GM23338 (cell line): ENCODE results near the gene FNIP2. TPM values are rescaled to one million over a fixed set of nuclear protein-coding genes. Genes with fewer than 3 reads are reported as not detected.

Experiments used
- ATAC-seq: fragments of 200-7000 bp; cut with Tn5 transposase; 3 replicates; pipeline ENCODE4 v1.9.1; 2020
- DNase-seq: peaks from one replicate; pipeline ENCODE4 v3.0.0-alpha.2; 2015; ENCODE audit warnings: low spot score
- H2AFZ ChIP-seq: fragments of 200-600 bp; sonication (generic); 2 replicates; pipeline ENCODE4 v1.8.0; 2016; ENCODE audit warnings: antibody characterized with exemption, mild to moderate bottlenecking, moderate library complexity
- H3F3A ChIP-seq: fragments of 200-600 bp; sonication (generic); replicated peaks from 2 replicates; pipeline ENCODE4 v1.8.0; 2017; ENCODE audit warnings: antibody characterized with exemption, mixed run types, low read depth
- H3K27ac ChIP-seq: fragments of 200-600 bp; sonication (generic); 2 replicates; pipeline ENCODE4 v1.6.1; 2016; ENCODE audit warnings: low read depth
- H3K27me3 ChIP-seq: fragments of 200-600 bp; sonication (generic); 2 replicates; pipeline ENCODE4 v1.8.0; 2016; ENCODE audit warnings: mild to moderate bottlenecking, mixed run types, moderate library complexity; ENCODE audit not compliant: insufficient read depth
- H3K36me3 ChIP-seq: fragments of 200-600 bp; sonication (generic); 2 replicates; pipeline ENCODE4 v1.8.0; 2016; ENCODE audit warnings: mild to moderate bottlenecking; ENCODE audit not compliant: insufficient read depth
- H3K4me1 ChIP-seq: fragments of 200-600 bp; sonication (generic); 2 replicates; pipeline ENCODE4 v1.8.0; 2016; ENCODE audit warnings: mild to moderate bottlenecking, moderate library complexity; ENCODE audit not compliant: insufficient read depth
- H3K4me2 ChIP-seq: fragments of 200-600 bp; sonication (generic); 2 replicates; pipeline ENCODE4 v1.7.1; 2017; ENCODE audit warnings: mixed run types
- H3K4me3 ChIP-seq: fragments of 200-600 bp; sonication (generic); 2 replicates; pipeline ENCODE4 v1.6.1; 2016; ENCODE audit warnings: mixed run types
- H3K79me2 ChIP-seq: fragments of 200-600 bp; sonication (generic); replicated peaks from 2 replicates; pipeline ENCODE4 v1.8.0; 2017; ENCODE audit warnings: mild to moderate bottlenecking; ENCODE audit not compliant: insufficient read depth
- H3K9me2 ChIP-seq: fragments of 200-600 bp; sonication (generic); 2 replicates; pipeline ENCODE4 v1.8.0; 2017; ENCODE audit not compliant: insufficient read depth
- H4K20me1 ChIP-seq: fragments of 200-600 bp; sonication (generic); replicated peaks from 2 replicates; pipeline ENCODE4 v1.8.0; 2017; ENCODE audit warnings: mild to moderate bottlenecking; ENCODE audit not compliant: insufficient read depth
- H3K27ac Mint-ChIP-seq: 2 replicates; pipeline ENCODE4 v1.8.0; 2020; ENCODE audit warnings: inconsistent platforms, mild to moderate bottlenecking, moderate library complexity, mixed read lengths
- H3K27me3 Mint-ChIP-seq: 3 replicates; pipeline ENCODE4 v1.8.0; 2022; ENCODE audit warnings: low read depth, mild to moderate bottlenecking, moderate library complexity, mixed read lengths, inconsistent platforms; ENCODE audit not compliant: insufficient read depth, poor library complexity
- H3K36me3 Mint-ChIP-seq: 3 replicates; pipeline ENCODE4 v1.8.0; 2021; ENCODE audit warnings: low read depth, mild to moderate bottlenecking, inconsistent platforms, moderate library complexity, mixed read lengths
- H3K4me1 Mint-ChIP-seq: 3 replicates; pipeline ENCODE4 v1.8.0; 2020; ENCODE audit warnings: mild to moderate bottlenecking, inconsistent platforms, mixed read lengths
- H3K4me3 Mint-ChIP-seq: 3 replicates; pipeline ENCODE4 v1.8.0; 2021; ENCODE audit warnings: moderate library complexity, mild to moderate bottlenecking, inconsistent platforms, mixed read lengths
- H3K9me3 Mint-ChIP-seq: 3 replicates; pipeline ENCODE4 v1.8.0; 2020; ENCODE audit warnings: moderate library complexity, mild to moderate bottlenecking, inconsistent platforms, mixed read lengths
- CREB1 ChIP-seq: fragments of 250-450 bp; sonication (Bioruptor Pico); IDR thresholded peaks from 2 replicates; pipeline ENCODE4 v1.5.0; 2020; ENCODE audit warnings: low read depth, mild to moderate bottlenecking, moderate library complexity
- EZH2 ChIP-seq: fragments of 200-600 bp; sonication (generic); IDR thresholded peaks from one replicate; pipeline ENCODE4 v1.8.0; 2017; ENCODE audit warnings: antibody characterized with exemption, mild to moderate bottlenecking, low read depth; ENCODE audit not compliant: unreplicated experiment
- EZH2phosphoT487 ChIP-seq: fragments of 200-600 bp; sonication (generic); IDR thresholded peaks from one replicate; pipeline ENCODE4 v1.8.1; 2018; ENCODE audit warnings: antibody characterized with exemption; ENCODE audit not compliant: unreplicated experiment
- JUNB ChIP-seq: IDR thresholded peaks from one replicate; pipeline ENCODE4 v1.6.1; 2016; ENCODE audit warnings: antibody characterized with exemption; ENCODE audit not compliant: unreplicated experiment
- NANOG ChIP-seq: IDR thresholded peaks from 2 replicates; pipeline ENCODE4 v1.6.1; 2016; ENCODE audit warnings: antibody characterized with exemption, borderline replicate concordance
- POLR2AphosphoS5 ChIP-seq: IDR thresholded peaks from 2 replicates; pipeline ENCODE4 v1.6.1; 2016; ENCODE audit warnings: antibody characterized with exemption, low read depth
- STAT1 ChIP-seq: IDR thresholded peaks from one replicate; pipeline ENCODE4 v1.6.1; 2016; ENCODE audit warnings: antibody characterized with exemption; ENCODE audit not compliant: unreplicated experiment
- ZNF114 ChIP-seq: fragments of 250-450 bp; sonication (Bioruptor Pico); IDR thresholded peaks from 2 replicates; pipeline ENCODE4 v1.5.0; 2020; ENCODE audit warnings: mild to moderate bottlenecking, moderate library complexity
- ZNF331 ChIP-seq: fragments of 250-450 bp; sonication (Bioruptor Pico); IDR thresholded peaks from 2 replicates; pipeline ENCODE4 v1.5.0; 2020; ENCODE audit warnings: low read depth, mild to moderate bottlenecking, moderate library complexity
- polyA plus RNA-seq: library from polyadenylated mRNA; unstranded; fragments of >200 nt; fragmentation: Nextera tagmentation; extraction: Ambion mirVana; gene quantifications from 2 replicates; pipeline ENCODE4 v1.2.1, GENCODE V29; 2016
- total RNA-seq: library from RNA; depleted of rRNA; stranded (reverse); fragments of >200 nt; shearing (Covaris generic); gene quantifications from 2 replicates; pipeline ENCODE4 v1.2.3, GENCODE V29; 2014
- TF ChIP-seq, protein P1 (sequence below): IDR thresholded peaks from 2 replicates; pipeline ENCODE4 v1.6.1; 2016; ENCODE audit warnings: antibody characterized with exemption
- TF ChIP-seq, protein P2 (sequence below): fragments of 250-450 bp; sonication (Bioruptor Pico); IDR thresholded peaks from 2 replicates; pipeline ENCODE4 v1.5.0; 2020; ENCODE audit warnings: mild to moderate bottlenecking, moderate library complexity
- TF ChIP-seq, protein P3 (sequence below): IDR thresholded peaks from one replicate; pipeline ENCODE4 v1.6.1; 2018; ENCODE audit warnings: antibody characterized with exemption; ENCODE audit not compliant: unreplicated experiment
- TF ChIP-seq, protein P4 (sequence below), 2 experiments: fragments of 200-600 bp in 1 of 2; sonication (generic) in 1 of 2; conservative IDR thresholded peaks; 2 replicates each; pipeline versions ENCODE4 v1.5.1 to v1.6.1; 2016 to 2017; ENCODE audit warnings: antibody characterized with exemption in 2 of 2, low read depth in 2 of 2, mild to moderate bottlenecking in 2 of 2, moderate library complexity in 1 of 2

FNIP2 gene
- total and polyA plus RNA-seq, 2 experiments from 2014 or later = 2.7 to 17.2 TPM

DNA sequence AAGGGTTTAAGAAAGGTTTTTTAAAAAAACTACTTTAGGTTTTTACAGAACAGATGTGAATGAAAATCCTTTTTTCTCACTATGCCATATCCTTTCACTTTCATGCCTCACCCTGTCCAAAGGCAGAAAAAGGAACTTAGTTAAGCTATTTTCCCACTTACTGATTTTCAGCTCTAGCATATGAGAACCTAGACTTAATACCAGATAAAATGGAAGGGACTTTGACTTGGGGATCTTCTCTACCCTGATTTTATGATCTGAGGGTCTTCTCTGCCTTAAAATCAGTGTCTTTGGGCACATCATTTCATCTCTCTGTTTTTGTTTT, 42.4 kb downstream of the FNIP2 start:
- no peaks in the 10 kb centered on the region for H3K36me3 ChIP-seq
- no peak for DNase-seq
- Mint-ChIP-seq H3K4me3 (no peak overlapping the region), H3K27me3 (peaks cover 3% of the 10 kb centered on the region), H3K4me1 (peaks cover 16% of the 10 kb centered on the region), H3K9me3 (no peaks in the 10 kb centered on the region), H3K27ac (no peak overlapping the region), H3K36me3 (no peaks in the 10 kb centered on the region)
- no peaks in the 10 kb centered on the region for H4K20me1 ChIP-seq
- H3K79me2 ChIP-seq = peaks cover 11% of the 10 kb centered on the region
- ATAC-seq = no peak
- TF ChIP-seq CREB1 = no peak
- TF ChIP-seq, protein P1, sequence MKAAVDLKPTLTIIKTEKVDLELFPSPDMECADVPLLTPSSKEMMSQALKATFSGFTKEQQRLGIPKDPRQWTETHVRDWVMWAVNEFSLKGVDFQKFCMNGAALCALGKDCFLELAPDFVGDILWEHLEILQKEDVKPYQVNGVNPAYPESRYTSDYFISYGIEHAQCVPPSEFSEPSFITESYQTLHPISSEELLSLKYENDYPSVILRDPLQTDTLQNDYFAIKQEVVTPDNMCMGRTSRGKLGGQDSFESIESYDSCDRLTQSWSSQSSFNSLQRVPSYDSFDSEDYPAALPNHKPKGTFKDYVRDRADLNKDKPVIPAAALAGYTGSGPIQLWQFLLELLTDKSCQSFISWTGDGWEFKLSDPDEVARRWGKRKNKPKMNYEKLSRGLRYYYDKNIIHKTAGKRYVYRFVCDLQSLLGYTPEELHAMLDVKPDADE = no peak
- no peak for TF ChIP-seq EZH2phosphoT487
- TF ChIP-seq, protein P2, sequence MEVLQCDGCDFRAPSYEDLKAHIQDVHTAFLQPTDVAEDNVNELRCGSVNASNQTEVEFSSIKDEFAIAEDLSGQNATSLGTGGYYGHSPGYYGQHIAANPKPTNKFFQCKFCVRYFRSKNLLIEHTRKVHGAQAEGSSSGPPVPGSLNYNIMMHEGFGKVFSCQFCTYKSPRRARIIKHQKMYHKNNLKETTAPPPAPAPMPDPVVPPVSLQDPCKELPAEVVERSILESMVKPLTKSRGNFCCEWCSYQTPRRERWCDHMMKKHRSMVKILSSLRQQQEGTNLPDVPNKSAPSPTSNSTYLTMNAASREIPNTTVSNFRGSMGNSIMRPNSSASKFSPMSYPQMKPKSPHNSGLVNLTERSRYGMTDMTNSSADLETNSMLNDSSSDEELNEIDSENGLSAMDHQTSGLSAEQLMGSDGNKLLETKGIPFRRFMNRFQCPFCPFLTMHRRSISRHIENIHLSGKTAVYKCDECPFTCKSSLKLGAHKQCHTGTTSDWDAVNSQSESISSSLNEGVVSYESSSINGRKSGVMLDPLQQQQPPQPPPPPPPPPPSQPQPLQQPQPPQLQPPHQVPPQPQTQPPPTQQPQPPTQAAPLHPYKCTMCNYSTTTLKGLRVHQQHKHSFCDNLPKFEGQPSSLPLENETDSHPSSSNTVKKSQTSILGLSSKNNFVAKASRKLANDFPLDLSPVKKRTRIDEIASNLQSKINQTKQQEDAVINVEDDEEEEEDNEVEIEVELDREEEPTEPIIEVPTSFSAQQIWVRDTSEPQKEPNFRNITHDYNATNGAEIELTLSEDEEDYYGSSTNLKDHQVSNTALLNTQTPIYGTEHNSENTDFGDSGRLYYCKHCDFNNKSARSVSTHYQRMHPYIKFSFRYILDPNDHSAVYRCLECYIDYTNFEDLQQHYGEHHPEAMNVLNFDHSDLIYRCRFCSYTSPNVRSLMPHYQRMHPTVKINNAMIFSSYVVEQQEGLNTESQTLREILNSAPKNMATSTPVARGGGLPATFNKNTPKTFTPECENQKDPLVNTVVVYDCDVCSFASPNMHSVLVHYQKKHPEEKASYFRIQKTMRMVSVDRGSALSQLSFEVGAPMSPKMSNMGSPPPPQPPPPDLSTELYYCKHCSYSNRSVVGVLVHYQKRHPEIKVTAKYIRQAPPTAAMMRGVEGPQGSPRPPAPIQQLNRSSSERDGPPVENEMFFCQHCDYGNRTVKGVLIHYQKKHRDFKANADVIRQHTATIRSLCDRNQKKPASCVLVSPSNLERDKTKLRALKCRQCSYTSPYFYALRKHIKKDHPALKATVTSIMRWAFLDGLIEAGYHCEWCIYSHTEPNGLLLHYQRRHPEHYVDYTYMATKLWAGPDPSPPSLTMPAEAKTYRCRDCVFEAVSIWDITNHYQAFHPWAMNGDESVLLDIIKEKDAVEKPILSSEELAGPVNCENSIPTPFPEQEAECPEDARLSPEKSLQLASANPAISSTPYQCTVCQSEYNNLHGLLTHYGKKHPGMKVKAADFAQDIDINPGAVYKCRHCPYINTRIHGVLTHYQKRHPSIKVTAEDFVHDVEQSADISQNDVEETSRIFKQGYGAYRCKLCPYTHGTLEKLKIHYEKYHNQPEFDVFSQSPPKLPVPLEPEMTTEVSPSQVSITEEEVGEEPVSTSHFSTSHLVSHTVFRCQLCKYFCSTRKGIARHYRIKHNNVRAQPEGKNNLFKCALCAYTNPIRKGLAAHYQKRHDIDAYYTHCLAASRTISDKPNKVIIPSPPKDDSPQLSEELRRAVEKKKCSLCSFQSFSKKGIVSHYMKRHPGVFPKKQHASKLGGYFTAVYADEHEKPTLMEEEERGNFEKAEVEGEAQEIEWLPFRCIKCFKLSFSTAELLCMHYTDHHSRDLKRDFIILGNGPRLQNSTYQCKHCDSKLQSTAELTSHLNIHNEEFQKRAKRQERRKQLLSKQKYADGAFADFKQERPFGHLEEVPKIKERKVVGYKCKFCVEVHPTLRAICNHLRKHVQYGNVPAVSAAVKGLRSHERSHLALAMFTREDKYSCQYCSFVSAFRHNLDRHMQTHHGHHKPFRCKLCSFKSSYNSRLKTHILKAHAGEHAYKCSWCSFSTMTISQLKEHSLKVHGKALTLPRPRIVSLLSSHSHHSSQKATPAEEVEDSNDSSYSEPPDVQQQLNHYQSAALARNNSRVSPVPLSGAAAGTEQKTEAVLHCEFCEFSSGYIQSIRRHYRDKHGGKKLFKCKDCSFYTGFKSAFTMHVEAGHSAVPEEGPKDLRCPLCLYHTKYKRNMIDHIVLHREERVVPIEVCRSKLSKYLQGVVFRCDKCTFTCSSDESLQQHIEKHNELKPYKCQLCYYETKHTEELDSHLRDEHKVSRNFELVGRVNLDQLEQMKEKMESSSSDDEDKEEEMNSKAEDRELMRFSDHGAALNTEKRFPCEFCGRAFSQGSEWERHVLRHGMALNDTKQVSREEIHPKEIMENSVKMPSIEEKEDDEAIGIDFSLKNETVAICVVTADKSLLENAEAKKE = no peak
- no peak for TF ChIP-seq ZNF331 (CRISPR knock-in tag)
- no peak for TF ChIP-seq EZH2
- no peak for TF ChIP-seq ZNF114 (CRISPR knock-in tag)
- no peak for TF ChIP-seq NANOG
- no peak for TF ChIP-seq JUNB
- TF ChIP-seq POLR2AphosphoS5 = no peak
- TF ChIP-seq, protein P3, sequence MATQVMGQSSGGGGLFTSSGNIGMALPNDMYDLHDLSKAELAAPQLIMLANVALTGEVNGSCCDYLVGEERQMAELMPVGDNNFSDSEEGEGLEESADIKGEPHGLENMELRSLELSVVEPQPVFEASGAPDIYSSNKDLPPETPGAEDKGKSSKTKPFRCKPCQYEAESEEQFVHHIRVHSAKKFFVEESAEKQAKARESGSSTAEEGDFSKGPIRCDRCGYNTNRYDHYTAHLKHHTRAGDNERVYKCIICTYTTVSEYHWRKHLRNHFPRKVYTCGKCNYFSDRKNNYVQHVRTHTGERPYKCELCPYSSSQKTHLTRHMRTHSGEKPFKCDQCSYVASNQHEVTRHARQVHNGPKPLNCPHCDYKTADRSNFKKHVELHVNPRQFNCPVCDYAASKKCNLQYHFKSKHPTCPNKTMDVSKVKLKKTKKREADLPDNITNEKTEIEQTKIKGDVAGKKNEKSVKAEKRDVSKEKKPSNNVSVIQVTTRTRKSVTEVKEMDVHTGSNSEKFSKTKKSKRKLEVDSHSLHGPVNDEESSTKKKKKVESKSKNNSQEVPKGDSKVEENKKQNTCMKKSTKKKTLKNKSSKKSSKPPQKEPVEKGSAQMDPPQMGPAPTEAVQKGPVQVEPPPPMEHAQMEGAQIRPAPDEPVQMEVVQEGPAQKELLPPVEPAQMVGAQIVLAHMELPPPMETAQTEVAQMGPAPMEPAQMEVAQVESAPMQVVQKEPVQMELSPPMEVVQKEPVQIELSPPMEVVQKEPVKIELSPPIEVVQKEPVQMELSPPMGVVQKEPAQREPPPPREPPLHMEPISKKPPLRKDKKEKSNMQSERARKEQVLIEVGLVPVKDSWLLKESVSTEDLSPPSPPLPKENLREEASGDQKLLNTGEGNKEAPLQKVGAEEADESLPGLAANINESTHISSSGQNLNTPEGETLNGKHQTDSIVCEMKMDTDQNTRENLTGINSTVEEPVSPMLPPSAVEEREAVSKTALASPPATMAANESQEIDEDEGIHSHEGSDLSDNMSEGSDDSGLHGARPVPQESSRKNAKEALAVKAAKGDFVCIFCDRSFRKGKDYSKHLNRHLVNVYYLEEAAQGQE = no peak
- TF ChIP-seq, protein P4, sequence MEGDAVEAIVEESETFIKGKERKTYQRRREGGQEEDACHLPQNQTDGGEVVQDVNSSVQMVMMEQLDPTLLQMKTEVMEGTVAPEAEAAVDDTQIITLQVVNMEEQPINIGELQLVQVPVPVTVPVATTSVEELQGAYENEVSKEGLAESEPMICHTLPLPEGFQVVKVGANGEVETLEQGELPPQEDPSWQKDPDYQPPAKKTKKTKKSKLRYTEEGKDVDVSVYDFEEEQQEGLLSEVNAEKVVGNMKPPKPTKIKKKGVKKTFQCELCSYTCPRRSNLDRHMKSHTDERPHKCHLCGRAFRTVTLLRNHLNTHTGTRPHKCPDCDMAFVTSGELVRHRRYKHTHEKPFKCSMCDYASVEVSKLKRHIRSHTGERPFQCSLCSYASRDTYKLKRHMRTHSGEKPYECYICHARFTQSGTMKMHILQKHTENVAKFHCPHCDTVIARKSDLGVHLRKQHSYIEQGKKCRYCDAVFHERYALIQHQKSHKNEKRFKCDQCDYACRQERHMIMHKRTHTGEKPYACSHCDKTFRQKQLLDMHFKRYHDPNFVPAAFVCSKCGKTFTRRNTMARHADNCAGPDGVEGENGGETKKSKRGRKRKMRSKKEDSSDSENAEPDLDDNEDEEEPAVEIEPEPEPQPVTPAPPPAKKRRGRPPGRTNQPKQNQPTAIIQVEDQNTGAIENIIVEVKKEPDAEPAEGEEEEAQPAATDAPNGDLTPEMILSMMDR (conservative IDR thresholded peaks at IDR 0.05; ENCODE audit: low read depth in 2 of 2) = no peak
- no peak for TF ChIP-seq STAT1
- H3K9me2 ChIP-seq = no peaks in the 10 kb centered on the region
- no peak overlapping the region for H3K27ac ChIP-seq
- H3K4me1 ChIP-seq = peaks cover 14% of the 10 kb centered on the region
- H3K27me3 ChIP-seq = no peaks in the 10 kb centered on the region
- no peak overlapping the region for H3K4me2 ChIP-seq
- no peak overlapping the region for H3K4me3 ChIP-seq
- H2AFZ ChIP-seq = no peak overlapping the region
- H3F3A ChIP-seq = no peaks in the 10 kb centered on the region
